Esophagus muscularis mucosa (tissue), 4 donors: ENCODE results near the gene ACTL7A.

ENCODE experiments used
- EP300 ChIP-seq: sonication (generic); formaldehyde crosslinking; IDR thresholded peaks from one replicate; pipeline ENCODE4 v1.6.1; 2017; ENCODE audit warnings: antibody characterized with exemption
- POLR2A ChIP-seq: fragments of 450-650 bp; IDR thresholded peaks from one replicate; pipeline ENCODE4 v1.6.1; 2017; ENCODE audit warnings: antibody characterized with exemption, moderate library complexity, mild to moderate bottlenecking, low read depth
- POLR2AphosphoS5 ChIP-seq, 2 donors: sonication (generic); formaldehyde crosslinking; IDR thresholded peaks; one replicate each; pipeline ENCODE4 v1.6.1; 2017; ENCODE audit warnings: antibody characterized with exemption in 2 of 2
- TF ChIP-seq, protein P1 (sequence below), 3 experiments: fragments of 200-600 bp in 2 of 3; fragments of 450-650 bp in 1 of 3; sonication (generic) in 2 of 3; IDR thresholded peaks; one replicate each; pipeline ENCODE4 v1.5.1; 2017 to 2019; ENCODE audit warnings: antibody characterized with exemption in 3 of 3, mild to moderate bottlenecking in 2 of 3, moderate library complexity in 1 of 3

DNA sequence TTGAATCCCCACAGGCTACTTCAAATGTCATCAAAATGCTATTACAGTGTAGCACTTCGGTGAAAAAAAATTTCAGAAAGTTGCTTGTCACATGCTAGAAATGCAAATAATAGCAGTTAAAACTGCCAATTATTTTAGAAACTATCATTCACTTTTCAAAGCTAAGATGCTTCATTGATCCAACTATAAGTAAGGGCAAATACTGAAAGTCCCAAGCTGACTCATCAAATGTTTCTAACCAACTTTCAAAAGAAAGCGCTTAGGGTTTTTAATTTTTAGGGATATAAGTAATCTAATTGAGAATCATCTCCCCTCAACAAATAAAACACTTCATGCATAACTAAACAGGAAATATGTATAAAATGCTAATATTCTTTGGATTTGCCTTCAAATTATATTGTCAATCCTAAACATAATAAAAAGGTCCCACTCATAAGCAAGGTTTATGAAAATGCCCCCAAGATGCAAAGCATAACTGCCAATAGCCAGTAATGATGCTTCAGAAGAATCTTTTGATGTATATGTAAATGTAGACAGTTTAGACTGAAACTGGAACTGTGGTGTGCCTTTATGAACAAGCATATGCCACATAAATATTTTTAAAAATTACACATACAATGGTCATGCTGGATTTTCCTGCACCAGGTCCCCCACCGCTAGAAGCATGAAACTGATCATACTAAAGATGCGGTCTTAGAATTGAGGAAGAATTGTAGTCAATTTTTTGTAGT, 12.2 kb downstream of the ACTL7A start:
- TF ChIP-seq, protein P1, sequence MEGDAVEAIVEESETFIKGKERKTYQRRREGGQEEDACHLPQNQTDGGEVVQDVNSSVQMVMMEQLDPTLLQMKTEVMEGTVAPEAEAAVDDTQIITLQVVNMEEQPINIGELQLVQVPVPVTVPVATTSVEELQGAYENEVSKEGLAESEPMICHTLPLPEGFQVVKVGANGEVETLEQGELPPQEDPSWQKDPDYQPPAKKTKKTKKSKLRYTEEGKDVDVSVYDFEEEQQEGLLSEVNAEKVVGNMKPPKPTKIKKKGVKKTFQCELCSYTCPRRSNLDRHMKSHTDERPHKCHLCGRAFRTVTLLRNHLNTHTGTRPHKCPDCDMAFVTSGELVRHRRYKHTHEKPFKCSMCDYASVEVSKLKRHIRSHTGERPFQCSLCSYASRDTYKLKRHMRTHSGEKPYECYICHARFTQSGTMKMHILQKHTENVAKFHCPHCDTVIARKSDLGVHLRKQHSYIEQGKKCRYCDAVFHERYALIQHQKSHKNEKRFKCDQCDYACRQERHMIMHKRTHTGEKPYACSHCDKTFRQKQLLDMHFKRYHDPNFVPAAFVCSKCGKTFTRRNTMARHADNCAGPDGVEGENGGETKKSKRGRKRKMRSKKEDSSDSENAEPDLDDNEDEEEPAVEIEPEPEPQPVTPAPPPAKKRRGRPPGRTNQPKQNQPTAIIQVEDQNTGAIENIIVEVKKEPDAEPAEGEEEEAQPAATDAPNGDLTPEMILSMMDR (IDR thresholded peaks at IDR 0.05) = no peak
- TF ChIP-seq POLR2AphosphoS5 (IDR thresholded peaks at IDR 0.05) (no peak), EP300 (no peak), POLR2A (no peak)
